HEK293 (cell line): ENCODE data around the gene CAPZB.

Experiments used
- EGR2 ChIP-seq: fragments of 450-650 bp; formaldehyde crosslinking; IDR thresholded peaks from 2 replicates; pipeline ENCODE4 v1.5.1; 2016; ENCODE audit warnings: low read depth, missing biosample characterization, missing genetic modification characterization
- HOXC10 ChIP-seq: sonication (generic); formaldehyde crosslinking; IDR thresholded peaks from 2 replicates; pipeline ENCODE4 v1.8.1; 2023; ENCODE audit warnings: mild to moderate bottlenecking, missing genetic modification reagents
- IKZF3 ChIP-seq: fragments of 450-650 bp; IDR thresholded peaks from 2 replicates; pipeline ENCODE4 v1.5.0; 2018; ENCODE audit warnings: missing biosample characterization, mild to moderate bottlenecking, missing genetic modification characterization, moderate library complexity
- KLF1 ChIP-seq: fragments of 450-650 bp; formaldehyde crosslinking; IDR thresholded peaks from 2 replicates; pipeline ENCODE4 v1.5.1; 2016; ENCODE audit warnings: missing biosample characterization, missing genetic modification characterization
- SP2 ChIP-seq: fragments of 450-650 bp; formaldehyde crosslinking; IDR thresholded peaks from 2 replicates; pipeline ENCODE4 v1.5.1; 2016; ENCODE audit warnings: missing biosample characterization, missing genetic modification characterization
- SP7 ChIP-seq: fragments of 450-650 bp; formaldehyde crosslinking; IDR thresholded peaks from 2 replicates; pipeline ENCODE4 v1.5.1; 2016; ENCODE audit warnings: missing biosample characterization, missing genetic modification characterization
- ZFHX2 ChIP-seq: fragments of 450-650 bp; formaldehyde crosslinking; conservative IDR thresholded peaks from 2 replicates; pipeline ENCODE4 v1.5.1; 2016; ENCODE audit warnings: missing biosample characterization, missing genetic modification characterization
- ZIC2 ChIP-seq: fragments of 450-650 bp; formaldehyde crosslinking; IDR thresholded peaks from 2 replicates; pipeline ENCODE4 v1.5.1; 2016; ENCODE audit warnings: missing biosample characterization, missing genetic modification characterization
- ZNF211 ChIP-seq: fragments of 450-650 bp; formaldehyde crosslinking; IDR thresholded peaks from 2 replicates; pipeline ENCODE4 v1.5.1; 2016; ENCODE audit warnings: low read depth, missing biosample characterization, missing genetic modification characterization
- ZNF341 ChIP-seq: fragments of 450-650 bp; formaldehyde crosslinking; IDR thresholded peaks from 2 replicates; pipeline ENCODE4; 2016; ENCODE audit warnings: low read depth, missing biosample characterization, missing genetic modification characterization
- ZNF423 ChIP-seq: fragments of 450-650 bp; formaldehyde crosslinking; IDR thresholded peaks from 2 replicates; pipeline ENCODE4 v1.5.1; 2016; ENCODE audit warnings: missing biosample characterization, missing genetic modification characterization
- ZNF600 ChIP-seq: fragments of 450-650 bp; formaldehyde crosslinking; IDR thresholded peaks from 2 replicates; pipeline ENCODE4 v1.5.1; 2016; ENCODE audit warnings: missing biosample characterization, missing genetic modification characterization
- ZNF626 ChIP-seq: fragments of 450-650 bp; sonication (Bioruptor Pico); formaldehyde crosslinking; IDR thresholded peaks from 2 replicates; pipeline ENCODE4 v1.5.1; 2018; ENCODE audit warnings: missing biosample characterization, missing genetic modification characterization, inconsistent platforms
- ZNF629 ChIP-seq: fragments of 450-650 bp; formaldehyde crosslinking; IDR thresholded peaks from 2 replicates; pipeline ENCODE4 v1.5.1; 2017; ENCODE audit warnings: missing biosample characterization, missing genetic modification characterization
- ZNF660 ChIP-seq: fragments of 450-650 bp; IDR thresholded peaks from 2 replicates; pipeline ENCODE4 v1.5.1; 2018; ENCODE audit warnings: missing biosample characterization, mild to moderate bottlenecking, missing genetic modification characterization
- TF ChIP-seq, protein P1 (sequence below): fragments of 450-650 bp; IDR thresholded peaks from 2 replicates; pipeline ENCODE4 v1.5.1; 2018; ENCODE audit warnings: missing biosample characterization, missing genetic modification characterization
- TF ChIP-seq, protein P2 (sequence below): fragments of 450-650 bp; formaldehyde crosslinking; IDR thresholded peaks from 2 replicates; pipeline ENCODE4 v1.5.1; 2016; ENCODE audit warnings: missing biosample characterization, missing genetic modification characterization
- TF ChIP-seq, protein P3 (sequence below): IDR thresholded peaks from 2 replicates; pipeline ENCODE4 v1.6.1; 2011; ENCODE audit warnings: mild to moderate bottlenecking, low read depth, low read length, borderline replicate concordance
- TF ChIP-seq, protein P4 (sequence below): fragments of 450-650 bp; formaldehyde crosslinking; IDR thresholded peaks from 2 replicates; pipeline ENCODE4 v1.5.1; 2016; ENCODE audit warnings: missing biosample characterization, missing genetic modification characterization
- TF ChIP-seq, protein P5 (sequence below): fragments of 450-650 bp; formaldehyde crosslinking; IDR thresholded peaks from 2 replicates; pipeline ENCODE4 v1.5.1; 2017; ENCODE audit warnings: missing biosample characterization, missing genetic modification characterization
- TF ChIP-seq, protein P6 (sequence below): fragments of 450-650 bp; formaldehyde crosslinking; IDR thresholded peaks from 2 replicates; pipeline ENCODE4 v1.5.1; 2016; ENCODE audit warnings: missing biosample characterization, missing genetic modification characterization

Gene CAPZB

DNA sequence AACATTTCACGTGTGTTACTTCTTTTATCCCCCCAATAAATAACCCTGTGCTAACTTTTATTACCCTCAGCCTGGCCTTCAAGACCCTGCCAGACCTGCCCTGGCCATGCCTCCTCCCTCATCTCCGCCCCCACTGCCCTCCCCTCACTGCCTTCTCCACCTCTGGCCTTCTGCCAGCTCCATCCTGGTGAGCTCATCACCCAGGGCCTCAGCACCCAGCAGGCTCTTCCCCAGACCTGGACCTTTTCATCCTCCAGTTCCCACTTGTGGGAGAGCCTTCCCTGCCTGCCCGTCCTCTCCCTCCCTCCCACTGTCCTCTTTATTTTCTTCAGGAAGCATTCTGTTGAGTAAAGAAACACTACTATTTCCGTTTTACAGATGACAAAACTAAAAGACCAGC lies 101.2 kb downstream of the CAPZB start (continued):
- TF ChIP-seq HOXC10 (CRISPR knock-in tag) (no peak), ZFHX2 (tag by site-specific recombination) (peak; percentile 88), ZNF626 (tag by site-specific recombination) (no peak), EGR2 (tag by site-specific recombination) (peak; percentile 86), ZIC2 (tag by site-specific recombination) (peak; percentile 64), ZNF211 (no peak), KLF1 (tag by site-specific recombination) (peak; percentile 38; the same call in 1 of the 2 replicates), IKZF3 (tag by site-specific recombination) (peak; percentile 50; the same call in 1 of the 2 replicates), ZNF629 (tag by site-specific recombination) (0 out of 2 replicates have a peak, but pooled peaks have one; percentile 44), ZNF660 (tag by site-specific recombination) (peak; percentile 31; the same call in 1 of the 2 replicates), SP2 (no peak), ZNF341 (peak; percentile 67), SP7 (tag by site-specific recombination) (peak; percentile 62), ZNF423 (0 out of 2 replicates have a peak, but pooled peaks have one; percentile 8), ZNF600 (tag by site-specific recombination) (peak; percentile 32; the same call in 1 of the 2 replicates)
- TF ChIP-seq, protein P1, sequence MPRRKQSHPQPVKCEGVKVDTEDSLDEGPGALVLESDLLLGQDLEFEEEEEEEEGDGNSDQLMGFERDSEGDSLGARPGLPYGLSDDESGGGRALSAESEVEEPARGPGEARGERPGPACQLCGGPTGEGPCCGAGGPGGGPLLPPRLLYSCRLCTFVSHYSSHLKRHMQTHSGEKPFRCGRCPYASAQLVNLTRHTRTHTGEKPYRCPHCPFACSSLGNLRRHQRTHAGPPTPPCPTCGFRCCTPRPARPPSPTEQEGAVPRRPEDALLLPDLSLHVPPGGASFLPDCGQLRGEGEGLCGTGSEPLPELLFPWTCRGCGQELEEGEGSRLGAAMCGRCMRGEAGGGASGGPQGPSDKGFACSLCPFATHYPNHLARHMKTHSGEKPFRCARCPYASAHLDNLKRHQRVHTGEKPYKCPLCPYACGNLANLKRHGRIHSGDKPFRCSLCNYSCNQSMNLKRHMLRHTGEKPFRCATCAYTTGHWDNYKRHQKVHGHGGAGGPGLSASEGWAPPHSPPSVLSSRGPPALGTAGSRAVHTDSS, result no peak
- TF ChIP-seq, protein P2, sequence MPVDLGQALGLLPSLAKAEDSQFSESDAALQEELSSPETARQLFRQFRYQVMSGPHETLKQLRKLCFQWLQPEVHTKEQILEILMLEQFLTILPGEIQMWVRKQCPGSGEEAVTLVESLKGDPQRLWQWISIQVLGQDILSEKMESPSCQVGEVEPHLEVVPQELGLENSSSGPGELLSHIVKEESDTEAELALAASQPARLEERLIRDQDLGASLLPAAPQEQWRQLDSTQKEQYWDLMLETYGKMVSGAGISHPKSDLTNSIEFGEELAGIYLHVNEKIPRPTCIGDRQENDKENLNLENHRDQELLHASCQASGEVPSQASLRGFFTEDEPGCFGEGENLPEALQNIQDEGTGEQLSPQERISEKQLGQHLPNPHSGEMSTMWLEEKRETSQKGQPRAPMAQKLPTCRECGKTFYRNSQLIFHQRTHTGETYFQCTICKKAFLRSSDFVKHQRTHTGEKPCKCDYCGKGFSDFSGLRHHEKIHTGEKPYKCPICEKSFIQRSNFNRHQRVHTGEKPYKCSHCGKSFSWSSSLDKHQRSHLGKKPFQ (tag by site-specific recombination), result peak; percentile 94
- TF ChIP-seq, protein P3, sequence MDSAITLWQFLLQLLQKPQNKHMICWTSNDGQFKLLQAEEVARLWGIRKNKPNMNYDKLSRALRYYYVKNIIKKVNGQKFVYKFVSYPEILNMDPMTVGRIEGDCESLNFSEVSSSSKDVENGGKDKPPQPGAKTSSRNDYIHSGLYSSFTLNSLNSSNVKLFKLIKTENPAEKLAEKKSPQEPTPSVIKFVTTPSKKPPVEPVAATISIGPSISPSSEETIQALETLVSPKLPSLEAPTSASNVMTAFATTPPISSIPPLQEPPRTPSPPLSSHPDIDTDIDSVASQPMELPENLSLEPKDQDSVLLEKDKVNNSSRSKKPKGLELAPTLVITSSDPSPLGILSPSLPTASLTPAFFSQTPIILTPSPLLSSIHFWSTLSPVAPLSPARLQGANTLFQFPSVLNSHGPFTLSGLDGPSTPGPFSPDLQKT, result no peak
- TF ChIP-seq, protein P4, sequence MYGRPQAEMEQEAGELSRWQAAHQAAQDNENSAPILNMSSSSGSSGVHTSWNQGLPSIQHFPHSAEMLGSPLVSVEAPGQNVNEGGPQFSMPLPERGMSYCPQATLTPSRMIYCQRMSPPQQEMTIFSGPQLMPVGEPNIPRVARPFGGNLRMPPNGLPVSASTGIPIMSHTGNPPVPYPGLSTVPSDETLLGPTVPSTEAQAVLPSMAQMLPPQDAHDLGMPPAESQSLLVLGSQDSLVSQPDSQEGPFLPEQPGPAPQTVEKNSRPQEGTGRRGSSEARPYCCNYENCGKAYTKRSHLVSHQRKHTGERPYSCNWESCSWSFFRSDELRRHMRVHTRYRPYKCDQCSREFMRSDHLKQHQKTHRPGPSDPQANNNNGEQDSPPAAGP (tag by site-specific recombination), result 0 out of 2 replicates have a peak, but pooled peaks have one; percentile 29
- TF ChIP-seq, protein P5, sequence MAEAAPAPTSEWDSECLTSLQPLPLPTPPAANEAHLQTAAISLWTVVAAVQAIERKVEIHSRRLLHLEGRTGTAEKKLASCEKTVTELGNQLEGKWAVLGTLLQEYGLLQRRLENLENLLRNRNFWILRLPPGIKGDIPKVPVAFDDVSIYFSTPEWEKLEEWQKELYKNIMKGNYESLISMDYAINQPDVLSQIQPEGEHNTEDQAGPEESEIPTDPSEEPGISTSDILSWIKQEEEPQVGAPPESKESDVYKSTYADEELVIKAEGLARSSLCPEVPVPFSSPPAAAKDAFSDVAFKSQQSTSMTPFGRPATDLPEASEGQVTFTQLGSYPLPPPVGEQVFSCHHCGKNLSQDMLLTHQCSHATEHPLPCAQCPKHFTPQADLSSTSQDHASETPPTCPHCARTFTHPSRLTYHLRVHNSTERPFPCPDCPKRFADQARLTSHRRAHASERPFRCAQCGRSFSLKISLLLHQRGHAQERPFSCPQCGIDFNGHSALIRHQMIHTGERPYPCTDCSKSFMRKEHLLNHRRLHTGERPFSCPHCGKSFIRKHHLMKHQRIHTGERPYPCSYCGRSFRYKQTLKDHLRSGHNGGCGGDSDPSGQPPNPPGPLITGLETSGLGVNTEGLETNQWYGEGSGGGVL (tag by site-specific recombination), result peak; percentile 89
- TF ChIP-seq, protein P6, sequence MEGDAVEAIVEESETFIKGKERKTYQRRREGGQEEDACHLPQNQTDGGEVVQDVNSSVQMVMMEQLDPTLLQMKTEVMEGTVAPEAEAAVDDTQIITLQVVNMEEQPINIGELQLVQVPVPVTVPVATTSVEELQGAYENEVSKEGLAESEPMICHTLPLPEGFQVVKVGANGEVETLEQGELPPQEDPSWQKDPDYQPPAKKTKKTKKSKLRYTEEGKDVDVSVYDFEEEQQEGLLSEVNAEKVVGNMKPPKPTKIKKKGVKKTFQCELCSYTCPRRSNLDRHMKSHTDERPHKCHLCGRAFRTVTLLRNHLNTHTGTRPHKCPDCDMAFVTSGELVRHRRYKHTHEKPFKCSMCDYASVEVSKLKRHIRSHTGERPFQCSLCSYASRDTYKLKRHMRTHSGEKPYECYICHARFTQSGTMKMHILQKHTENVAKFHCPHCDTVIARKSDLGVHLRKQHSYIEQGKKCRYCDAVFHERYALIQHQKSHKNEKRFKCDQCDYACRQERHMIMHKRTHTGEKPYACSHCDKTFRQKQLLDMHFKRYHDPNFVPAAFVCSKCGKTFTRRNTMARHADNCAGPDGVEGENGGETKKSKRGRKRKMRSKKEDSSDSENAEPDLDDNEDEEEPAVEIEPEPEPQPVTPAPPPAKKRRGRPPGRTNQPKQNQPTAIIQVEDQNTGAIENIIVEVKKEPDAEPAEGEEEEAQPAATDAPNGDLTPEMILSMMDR (tag by site-specific recombination), result no peak
